ENCODE results near the gene HDAC4. TPM values are rescaled to one million over a fixed set of nuclear protein-coding genes. Genes with fewer than 3 reads are reported as not detected.

Gene HDAC4
- total RNA-seq, 2 experiments from 2014 or later = 22.6 to 24.5 TPM

- POLR2A ChIA-PET = interaction anchor here (0.6 to 1.0 kb wide), 4 partner anchors 20 to 624 kb away, joined by 3 to 5 read pairs (median 3); no protein-coding TSS in a partner anchor
- H3K4me3 Mint-ChIP-seq = peak overlapping the region; percentile 89
- ATAC-seq (peak; percentile 93), DNase-seq (peak; percentile 99)
- no peaks in the 10 kb centered on the region for H3K9me3 Mint-ChIP-seq
- H3K27me3 Mint-ChIP-seq = no peaks in the 10 kb centered on the region
- CTCF ChIA-PET = interaction anchor here (0.8 kb wide), 1 partner anchor 11 kb away, joined by 3 read pairs; no protein-coding TSS in a partner anchor
- peaks cover 10% of the 10 kb centered on the region for H3K36me3 Mint-ChIP-seq (ENCODE audit: low read depth)
- TF ChIP-seq CTCF (IDR thresholded peaks at IDR 0.05) = no peak
- intact Hi-C loops (cut with micrococcal nuclease) = no loop called here
- peak overlapping the region; percentile 98 for H3K27ac Mint-ChIP-seq
- peaks cover 31% of the 10 kb centered on the region for H3K4me1 Mint-ChIP-seq (ENCODE audit: low read depth)
These were observed 454 bp upstream of the HDAC4 start for GRCh38 chr2:239401067-239401880.

- Mint-ChIP-seq H3K9me3 (no peaks in the 10 kb centered on the region), H3K27ac (peak overlapping the region; percentile 86), H3K4me1 (ENCODE audit: low read depth) (peaks cover 34% of the 10 kb centered on the region), H3K27me3 (no peaks in the 10 kb centered on the region), H3K36me3 (ENCODE audit: low read depth) (peaks cover 10% of the 10 kb centered on the region), H3K4me3 (peak overlapping the region; percentile 74)
- intact Hi-C loops (cut with micrococcal nuclease) = loop anchor here (5.0 kb wide), 2 partner anchors 108 to 128 kb away; no protein-coding TSS in a partner anchor
- ChIA-PET CTCF (no interaction called here), POLR2A (no interaction called here)
- ATAC-seq = no peak
- no peak for TF ChIP-seq CTCF (IDR thresholded peaks at IDR 0.05)
- peak; percentile 62 for DNase-seq
These were observed 762 bp downstream of the HDAC4 start for GRCh38 chr2:239399921-239400595.

- Mint-ChIP-seq H3K4me1 (ENCODE audit: low read depth) (peaks cover 34% of the 10 kb centered on the region), H3K27ac (peak overlapping the region; percentile 86), H3K27me3 (no peaks in the 10 kb centered on the region), H3K9me3 (no peaks in the 10 kb centered on the region), H3K4me3 (peak overlapping the region; percentile 74), H3K36me3 (ENCODE audit: low read depth) (peaks cover 10% of the 10 kb centered on the region)
- TF ChIP-seq CTCF (IDR thresholded peaks at IDR 0.05) = no peak
- DNase-seq (peak; percentile 56), ATAC-seq (no peak)
- POLR2A ChIA-PET = interaction anchor here (0.8 to 1.2 kb wide), 2 partner anchors 12 to 132 kb away, joined by 3 to 4 read pairs; no protein-coding TSS in a partner anchor
- intact Hi-C loops (cut with micrococcal nuclease) = loop anchor here (5.0 kb wide), 2 partner anchors 107 to 127 kb away; no protein-coding TSS in a partner anchor
- CTCF ChIA-PET = interaction anchor here (0.6 to 1.5 kb wide), 2 partner anchors 19 to 255 kb away, joined by 4 to 5 read pairs; no protein-coding TSS in a partner anchor
These were observed 1.3 kb downstream of the HDAC4 start for GRCh38 chr2:239399433-239399920.

GRCh38 chr2:239398521-239398921 is 2.3 kb downstream of the HDAC4 start:
- no peak for DNase-seq
- ATAC-seq = no peak
- TF ChIP-seq CTCF (IDR thresholded peaks at IDR 0.05) = no peak
- peaks cover 38% of the 10 kb centered on the region for H3K4me1 Mint-ChIP-seq (ENCODE audit: low read depth)
- POLR2A ChIA-PET = interaction anchor here (0.7 to 1.2 kb wide), 4 partner anchors 11 to 177 kb away, joined by 3 to 4 read pairs (median 4); no protein-coding TSS in a partner anchor
- peak overlapping the region; percentile 74 for H3K4me3 Mint-ChIP-seq
- H3K27me3 Mint-ChIP-seq = no peaks in the 10 kb centered on the region
- H3K36me3 Mint-ChIP-seq (ENCODE audit: low read depth) = peaks cover 10% of the 10 kb centered on the region
- CTCF ChIA-PET = interaction anchor here (1.5 kb wide), 1 partner anchor 254 kb away, joined by 5 read pairs; no protein-coding TSS in a partner anchor
- no peak overlapping the region for H3K27ac Mint-ChIP-seq
- H3K9me3 Mint-ChIP-seq = no peaks in the 10 kb centered on the region
- intact Hi-C loops (cut with micrococcal nuclease) = loop anchor here (5.0 kb wide), 2 partner anchors 106 to 126 kb away; no protein-coding TSS in a partner anchor

Measured in activated CD8-positive, alpha-beta T cell treated with anti-CD3 and anti-CD28 coated beads for 36 hours (primary cell).